Breast epithelium (tissue), 4 donors: ENCODE results near the gene OSBPL10. TPM values are rescaled to one million over a fixed set of nuclear protein-coding genes. Genes with fewer than 3 reads are reported as not detected.
A peak's percentile ranks its signal among the peaks of the same experiment; 100 is the strongest.

Source experiments
- DNase-seq, 2 donors: peaks; one replicate each; pipeline ENCODE4 v3.0.0-alpha.2; 2019; ENCODE audit warnings: low spot score in 2 of 2
- H3K27ac ChIP-seq, 2 donors: fragments of 200-600 bp; sonication (generic) in 1 of 2; one replicate each; pipeline ENCODE4 v1.5.1; 2016 to 2019; ENCODE audit warnings: mild to moderate bottlenecking in 1 of 2
- H3K27me3 ChIP-seq, 2 donors: fragments of 200-600 bp; sonication (generic) in 1 of 2; one replicate each; pipeline versions ENCODE4 v1.5.1 to v1.6.0; 2017 to 2019; ENCODE audit warnings: control low read depth in 1 of 2, mild to moderate bottlenecking in 1 of 2
- H3K36me3 ChIP-seq: fragments of 200-600 bp; one replicate; pipeline ENCODE4 v1.5.1; 2019
- H3K4me1 ChIP-seq, 2 donors: fragments of 200-600 bp; sonication (generic); one replicate each; pipeline ENCODE4 v1.5.1; 2016 to 2019; ENCODE audit warnings: control low read depth in 1 of 2
- H3K4me3 ChIP-seq, 3 donors: fragments of 200-600 bp; sonication (generic); 1 replicate in 2 of 3; 2 replicates in 1 of 3; pipeline ENCODE4 v1.5.1; 2016 to 2019; ENCODE audit warnings: mild to moderate bottlenecking in 3 of 3, moderate library complexity in 2 of 3
- H3K9me3 ChIP-seq, 2 donors: fragments of 200-600 bp; sonication (generic) in 1 of 2; one replicate each; pipeline ENCODE4 v1.5.1; 2016 to 2019; ENCODE audit warnings: control low read depth in 1 of 2
- POLR2A ChIP-seq: fragments of 450-650 bp; IDR thresholded peaks from one replicate; pipeline ENCODE4 v1.6.1; 2016; ENCODE audit warnings: antibody characterized with exemption, mild to moderate bottlenecking, moderate library complexity
- POLR2AphosphoS5 ChIP-seq, 3 donors: sonication (generic); formaldehyde crosslinking; IDR thresholded peaks; one replicate each; pipeline ENCODE4 v1.6.1; 2017; ENCODE audit warnings: antibody characterized with exemption in 3 of 3
- intact Hi-C: fragments of 100-400 bp; cut with DNase I; formaldehyde crosslinking; loops from one replicate; pipeline ENCODE4 v1.15.1; 2023; ENCODE audit warnings: low total_unique reads
- total RNA-seq, 3 donors: library from RNA; depleted of rRNA; stranded (reverse); fragments of >200 nt; gene quantifications; one replicate each; pipeline ENCODE4 v1.1.0, GENCODE V29; 2016
- TF ChIP-seq, protein P1 (sequence below), 3 donors: fragments of 450-650 bp; IDR thresholded peaks; one replicate each; pipeline ENCODE4 v1.5.1; 2016 to 2017; ENCODE audit warnings: antibody characterized with exemption in 3 of 3, mild to moderate bottlenecking in 3 of 3, moderate library complexity in 3 of 3

Gene OSBPL10
- total RNA-seq, 3 donors from 2014 or later = 17.6 to 47.4 (median 26.5) TPM

DNA sequence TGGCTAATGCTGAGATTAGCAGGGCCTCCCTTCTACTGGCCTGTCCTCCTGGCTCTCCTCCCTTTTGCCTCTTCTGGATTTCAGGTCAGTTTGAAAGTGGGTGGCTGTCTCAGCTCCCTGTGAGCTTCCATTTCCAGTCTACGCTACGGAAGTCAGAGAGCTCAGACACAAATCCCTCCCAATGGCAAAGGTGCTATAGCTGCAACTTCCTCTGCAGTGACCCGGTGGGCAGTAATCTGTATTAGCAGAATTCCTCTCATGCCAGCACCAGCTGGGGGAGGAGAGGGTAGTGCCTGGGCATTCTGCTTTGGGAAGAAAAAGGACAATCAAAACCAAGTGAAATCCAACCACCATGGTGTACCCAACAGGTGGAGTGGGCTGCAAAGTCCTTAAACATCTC, 276.9 kb downstream of the OSBPL10 start:
- Histone ChIP-seq H3K27ac (peak overlapping the region in 1 of 2 donors; percentile 57), H3K36me3 (no peaks in the 10 kb centered on the region), H3K4me1 (peaks cover 0 to 4% of the 10 kb centered on the region in 2 donors), H3K4me3 (no peak overlapping the region), H3K9me3 (no peaks in the 10 kb centered on the region), H3K27me3 (no peaks in the 10 kb centered on the region)
- TF ChIP-seq POLR2A = no peak
- no peak for DNase-seq
- intact Hi-C loops = no loop called here

DNA sequence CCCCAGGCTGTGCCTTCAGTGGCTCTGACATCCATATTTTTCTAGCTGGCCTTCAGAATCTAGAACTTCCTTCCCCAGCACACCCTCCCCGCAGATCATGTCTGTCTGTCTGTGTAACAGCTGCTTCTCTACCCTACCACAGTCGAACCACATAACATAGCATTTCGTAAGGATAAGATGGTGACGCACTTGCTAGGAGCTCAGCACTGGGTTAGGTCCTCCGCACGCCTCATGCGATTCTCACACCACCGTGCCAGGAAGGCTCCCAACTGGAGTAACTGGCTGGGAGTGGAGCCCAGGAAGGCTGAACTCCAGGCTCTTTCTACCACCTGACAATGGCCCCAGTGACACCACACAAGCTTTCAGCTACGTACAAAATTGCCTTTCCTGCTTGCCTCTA, 279.8 kb downstream of the OSBPL10 start:
- intact Hi-C loops = no loop called here
- Histone ChIP-seq H3K36me3 (no peaks in the 10 kb centered on the region), H3K27me3 (no peaks in the 10 kb centered on the region), H3K9me3 (no peaks in the 10 kb centered on the region), H3K27ac (no peak overlapping the region), H3K4me1 (peaks cover 0 to 4% of the 10 kb centered on the region in 2 donors), H3K4me3 (no peak overlapping the region)
- no peak for DNase-seq
- TF ChIP-seq POLR2AphosphoS5 (IDR thresholded peaks at IDR 0.05) = no peak
- no peak for TF ChIP-seq POLR2A
- TF ChIP-seq, protein P1, sequence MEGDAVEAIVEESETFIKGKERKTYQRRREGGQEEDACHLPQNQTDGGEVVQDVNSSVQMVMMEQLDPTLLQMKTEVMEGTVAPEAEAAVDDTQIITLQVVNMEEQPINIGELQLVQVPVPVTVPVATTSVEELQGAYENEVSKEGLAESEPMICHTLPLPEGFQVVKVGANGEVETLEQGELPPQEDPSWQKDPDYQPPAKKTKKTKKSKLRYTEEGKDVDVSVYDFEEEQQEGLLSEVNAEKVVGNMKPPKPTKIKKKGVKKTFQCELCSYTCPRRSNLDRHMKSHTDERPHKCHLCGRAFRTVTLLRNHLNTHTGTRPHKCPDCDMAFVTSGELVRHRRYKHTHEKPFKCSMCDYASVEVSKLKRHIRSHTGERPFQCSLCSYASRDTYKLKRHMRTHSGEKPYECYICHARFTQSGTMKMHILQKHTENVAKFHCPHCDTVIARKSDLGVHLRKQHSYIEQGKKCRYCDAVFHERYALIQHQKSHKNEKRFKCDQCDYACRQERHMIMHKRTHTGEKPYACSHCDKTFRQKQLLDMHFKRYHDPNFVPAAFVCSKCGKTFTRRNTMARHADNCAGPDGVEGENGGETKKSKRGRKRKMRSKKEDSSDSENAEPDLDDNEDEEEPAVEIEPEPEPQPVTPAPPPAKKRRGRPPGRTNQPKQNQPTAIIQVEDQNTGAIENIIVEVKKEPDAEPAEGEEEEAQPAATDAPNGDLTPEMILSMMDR (IDR thresholded peaks at IDR 0.05) = no peak

DNA sequence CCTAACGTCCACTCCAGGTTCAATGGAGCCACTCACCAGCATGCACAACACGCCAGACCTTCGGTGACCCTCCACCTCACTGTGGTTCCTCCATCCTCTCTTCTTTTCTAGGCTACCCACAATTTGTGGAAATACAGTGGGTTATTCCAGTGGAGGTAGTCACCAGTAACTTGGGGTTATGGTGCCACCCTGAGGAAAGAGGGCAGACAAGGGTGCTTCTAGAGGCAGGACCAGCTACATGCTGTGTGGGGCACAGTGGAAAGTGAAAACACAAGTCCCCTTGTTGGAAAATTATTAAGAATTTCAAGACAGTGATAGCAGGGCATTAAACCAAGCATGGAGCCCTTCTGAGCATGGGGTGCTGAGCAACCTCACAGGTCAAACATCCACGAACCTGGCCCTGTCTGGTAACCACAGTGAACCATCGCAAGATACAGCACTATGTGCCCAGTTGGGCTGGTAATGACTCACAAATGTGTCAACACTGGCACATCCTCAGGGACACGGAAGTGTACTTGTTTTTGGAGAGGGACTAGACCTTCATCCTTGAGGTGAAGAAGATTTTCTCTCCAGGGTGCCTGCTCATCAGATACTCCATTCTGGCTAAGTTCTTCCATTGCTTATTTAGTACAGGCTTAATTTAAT, 281.6 kb downstream of the OSBPL10 start:
- H3K4me1 ChIP-seq = no peaks in the 10 kb centered on the region
- TF ChIP-seq POLR2AphosphoS5 (IDR thresholded peaks at IDR 0.05) = no peak
- no peak for TF ChIP-seq POLR2A
- TF ChIP-seq, protein P1 (IDR thresholded peaks at IDR 0.05) = no peak
- no peaks in the 10 kb centered on the region for H3K9me3 ChIP-seq
- H3K27me3 ChIP-seq = no peaks in the 10 kb centered on the region
- intact Hi-C loops = no loop called here
- no peak for DNase-seq
- H3K27ac ChIP-seq = no peak overlapping the region
- no peaks in the 10 kb centered on the region for H3K36me3 ChIP-seq
- no peak overlapping the region for H3K4me3 ChIP-seq

DNA sequence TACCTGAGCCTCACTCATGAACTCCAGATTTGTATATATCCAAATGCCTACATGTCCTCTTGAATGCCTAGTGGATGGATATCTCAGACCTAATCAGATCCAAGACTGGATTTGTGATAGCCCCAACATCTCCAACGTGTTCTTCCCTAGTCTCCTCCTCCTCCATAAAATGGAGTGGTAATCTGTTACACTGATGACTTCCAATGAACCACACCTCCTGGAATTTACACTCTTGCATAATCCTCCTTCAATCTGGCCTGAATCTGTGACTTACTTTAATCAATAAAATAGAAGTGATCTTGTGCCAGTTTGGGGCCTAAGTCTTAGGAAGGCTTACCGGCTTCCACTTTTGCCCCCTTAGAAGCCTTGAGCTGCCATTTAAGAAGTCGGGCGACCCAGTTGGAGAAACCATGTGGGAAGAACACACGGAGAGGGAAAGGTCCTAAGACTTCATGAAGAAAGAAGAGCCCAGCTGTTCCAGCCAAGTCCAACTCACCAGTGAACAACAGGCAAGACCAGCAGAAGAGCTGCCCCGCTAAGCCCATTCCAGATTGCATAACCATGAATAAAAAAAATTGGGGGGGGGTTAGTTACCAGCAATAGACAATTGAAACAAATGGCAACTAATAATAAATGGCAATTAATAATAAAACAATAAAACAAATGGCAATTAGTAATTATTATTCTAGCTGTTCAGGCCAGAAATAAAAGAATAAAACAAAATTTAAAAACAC, 284.1 kb downstream of the OSBPL10 start:
- Histone ChIP-seq H3K27ac (no peak overlapping the region), H3K9me3 (no peaks in the 10 kb centered on the region), H3K27me3 (no peaks in the 10 kb centered on the region), H3K4me3 (no peak overlapping the region), H3K4me1 (no peaks in the 10 kb centered on the region), H3K36me3 (no peaks in the 10 kb centered on the region)
- TF ChIP-seq, protein P1 (IDR thresholded peaks at IDR 0.05) = no peak
- no peak for TF ChIP-seq POLR2AphosphoS5 (IDR thresholded peaks at IDR 0.05)
- TF ChIP-seq POLR2A = no peak
- no peak for DNase-seq
- intact Hi-C loops = no loop called here

DNA sequence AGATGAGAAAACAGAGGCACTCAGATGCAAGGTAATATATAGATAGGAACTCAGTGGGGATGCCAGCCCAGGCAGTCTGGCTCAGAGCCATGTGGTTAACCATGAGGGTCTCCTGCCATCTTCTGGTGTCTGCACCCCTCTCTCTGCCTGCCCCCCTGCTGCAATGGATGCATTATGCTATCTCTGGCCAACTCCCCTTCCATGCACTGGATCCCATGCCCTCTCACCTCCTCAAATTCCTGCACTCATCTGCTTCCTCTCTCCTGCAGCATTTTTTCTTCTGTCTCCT, 285.1 kb downstream of the OSBPL10 start:
- H3K36me3 ChIP-seq = no peaks in the 10 kb centered on the region
- no peaks in the 10 kb centered on the region for H3K4me1 ChIP-seq
- H3K4me3 ChIP-seq = no peak overlapping the region
- no peak for DNase-seq
- no peaks in the 10 kb centered on the region for H3K9me3 ChIP-seq
- no peaks in the 10 kb centered on the region for H3K27me3 ChIP-seq
- intact Hi-C loops = no loop called here
- no peak overlapping the region for H3K27ac ChIP-seq
- TF ChIP-seq, protein P1 (IDR thresholded peaks at IDR 0.05) = no peak
- no peak for TF ChIP-seq POLR2A
- TF ChIP-seq POLR2AphosphoS5 (IDR thresholded peaks at IDR 0.05) = no peak
